Measurements from ENCODE around the gene UBA1.
A peak's percentile ranks its signal among the peaks of the same experiment; 100 is the strongest.

Gene UBA1

GRCh38 chrX:47190445-47191269 is 3.0 kb upstream of the UBA1 start:
- peak; percentile 89 for DNase-seq

- peak; percentile 58 for DNase-seq
Measured at GRCh38 chrX:47191331-47191730, 2.3 kb upstream of the UBA1 start.

DNA sequence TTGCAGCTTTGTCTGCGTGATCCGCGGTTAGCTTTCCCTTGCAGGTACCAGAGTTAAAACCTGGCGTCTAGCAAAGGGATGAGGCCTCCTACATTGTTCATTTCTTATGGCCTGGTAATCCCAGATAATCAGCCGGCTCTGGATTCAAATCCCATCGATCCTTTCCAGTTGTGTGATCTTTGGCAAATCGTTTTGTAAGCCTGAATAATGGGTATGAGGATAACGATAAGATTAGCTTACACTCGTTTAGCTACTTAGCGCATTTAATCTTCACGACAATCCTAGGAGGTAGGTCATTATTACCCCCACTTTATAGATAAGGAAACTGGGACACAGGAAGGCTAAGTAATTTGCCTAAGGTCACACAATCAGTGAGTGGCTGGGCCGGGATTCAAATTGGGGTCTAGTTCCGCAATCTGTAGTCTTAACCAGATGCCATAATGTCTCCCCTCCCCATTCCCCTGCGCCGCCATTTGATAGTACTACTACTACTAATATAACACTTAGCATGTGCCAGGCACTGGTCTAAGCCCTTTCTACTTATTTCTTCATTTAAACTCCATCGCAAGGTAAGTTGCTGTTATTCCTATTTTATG is 1.7 kb upstream of the UBA1 start:
- no peak for DNase-seq

- DNase-seq = no peak
Measured at GRCh38 chrX:47194194-47194787, 662 bp downstream of the UBA1 start.

- DNase-seq = no peak
Measured at GRCh38 chrX:47196098-47196497, 2.5 kb downstream of the UBA1 start.

GRCh38 chrX:47197526-47197925 is 3.9 kb downstream of the UBA1 start:
- no peak for DNase-seq

DNA sequence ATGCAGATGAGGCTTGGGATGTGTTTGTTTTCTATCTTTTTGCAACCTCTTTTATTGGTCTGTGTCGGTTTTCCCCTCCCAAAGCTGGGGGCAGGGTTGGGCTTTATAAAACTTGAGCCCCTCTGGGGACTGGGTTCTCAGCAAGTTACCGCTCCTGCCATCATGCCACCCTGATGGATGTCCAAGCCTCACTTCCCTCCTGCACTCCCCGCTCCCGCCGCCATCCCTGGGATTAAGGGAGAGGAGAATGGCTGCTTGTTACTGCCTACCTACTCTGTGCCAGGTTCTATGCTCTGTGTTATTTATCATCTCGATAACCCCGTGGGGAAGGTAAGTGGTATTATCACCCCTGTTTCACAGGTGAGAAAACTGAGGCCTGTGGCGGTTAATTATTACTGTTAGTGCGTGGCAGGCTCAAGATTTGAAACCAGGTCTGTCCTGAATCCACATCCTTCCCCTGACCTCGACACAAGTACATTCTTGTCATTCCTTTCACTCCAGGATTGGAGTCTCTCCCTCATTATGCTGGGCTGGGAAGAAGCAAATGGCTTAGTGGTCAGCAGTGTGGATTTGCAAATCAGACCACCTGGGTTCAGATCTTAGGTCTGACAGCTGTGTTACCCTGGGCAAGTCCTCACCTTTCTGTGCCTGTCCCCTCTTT is 4.5 kb downstream of the UBA1 start:
- DNase-seq = no peak

- DNase-seq = no peak
Measured at GRCh38 chrX:47198687-47199080, 5.1 kb downstream of the UBA1 start.

DNA sequence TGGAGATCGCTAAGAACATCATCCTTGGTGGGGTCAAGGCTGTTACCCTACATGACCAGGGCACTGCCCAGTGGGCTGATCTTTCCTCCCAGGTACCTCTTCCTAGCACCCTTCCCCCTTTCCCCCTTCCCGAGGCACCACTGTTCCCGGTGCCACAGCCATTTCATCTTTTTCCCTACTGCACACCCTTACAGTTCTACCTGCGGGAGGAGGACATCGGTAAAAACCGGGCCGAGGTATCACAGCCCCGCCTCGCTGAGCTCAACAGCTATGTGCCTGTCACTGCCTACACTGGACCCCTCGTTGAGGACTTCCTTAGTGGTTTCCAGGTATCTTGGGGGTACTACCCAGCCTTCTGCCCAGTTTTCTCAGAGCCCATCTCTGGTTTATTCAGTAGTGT is 5.7 kb downstream of the UBA1 start:
- no peak for DNase-seq

DNA sequence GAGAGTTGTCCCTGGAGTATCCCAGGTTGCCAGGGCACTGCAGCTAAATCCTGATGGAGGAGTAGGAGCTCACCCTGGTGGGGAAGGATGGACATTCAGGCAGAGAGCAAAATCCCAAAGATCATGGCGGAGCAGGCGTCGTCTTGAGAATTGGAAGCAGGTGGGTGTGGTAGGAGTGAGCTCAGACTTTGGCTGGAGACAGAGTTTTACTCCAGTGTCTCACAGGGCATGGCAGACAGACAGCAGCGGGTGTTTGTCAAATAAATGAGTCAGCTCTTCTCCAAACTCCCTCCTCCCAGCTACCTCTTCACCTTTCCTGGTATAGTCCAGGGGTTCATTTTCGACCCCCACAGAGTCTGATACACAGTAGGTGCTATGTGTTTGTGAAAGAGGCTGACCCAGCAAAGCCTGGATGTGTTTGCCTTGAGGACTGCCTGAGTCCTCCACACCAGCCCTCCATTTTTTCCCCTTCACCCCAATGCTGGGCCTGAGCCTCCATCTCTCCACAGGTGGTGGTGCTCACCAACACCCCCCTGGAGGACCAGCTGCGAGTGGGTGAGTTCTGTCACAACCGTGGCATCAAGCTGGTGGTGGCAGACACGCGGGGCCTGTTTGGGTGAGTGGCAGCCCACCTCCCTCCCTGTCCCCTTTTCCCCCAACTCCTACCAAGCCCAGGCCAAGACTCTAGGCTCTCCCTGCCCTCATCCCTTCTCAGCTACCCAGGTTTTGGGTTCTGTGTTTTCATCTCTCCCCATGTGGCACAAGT is 6.9 kb downstream of the UBA1 start:
- no peak for DNase-seq

GRCh38 chrX:47201345-47201944 is 7.8 kb downstream of the UBA1 start:
- no peak for DNase-seq

- no peak for DNase-seq
Measured at GRCh38 chrX:47202316-47202715, 8.7 kb downstream of the UBA1 start.

- no peak for DNase-seq
Measured at GRCh38 chrX:47202877-47203276, 9.2 kb downstream of the UBA1 start.

DNA sequence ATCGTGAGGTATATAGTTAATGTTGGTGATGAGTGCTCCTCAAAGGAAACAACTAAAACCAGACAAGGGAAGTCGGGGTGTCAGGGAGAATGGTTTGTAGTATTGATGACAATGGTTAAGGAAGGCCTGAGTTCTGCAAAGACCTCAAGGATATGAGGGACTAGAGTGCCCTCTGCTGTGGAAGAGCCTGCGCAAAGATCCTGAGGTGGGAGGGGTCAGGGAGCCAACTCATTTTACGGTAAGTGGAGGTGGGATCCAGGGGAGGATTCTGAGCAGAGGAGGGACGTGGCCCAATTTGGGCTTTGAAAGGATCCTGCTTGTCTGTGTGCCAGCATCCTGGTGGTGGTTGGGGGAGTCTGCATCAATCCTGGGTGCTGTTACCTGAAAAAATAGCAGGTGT is 11.3 kb downstream of the UBA1 start:
- no peak for DNase-seq

DNA sequence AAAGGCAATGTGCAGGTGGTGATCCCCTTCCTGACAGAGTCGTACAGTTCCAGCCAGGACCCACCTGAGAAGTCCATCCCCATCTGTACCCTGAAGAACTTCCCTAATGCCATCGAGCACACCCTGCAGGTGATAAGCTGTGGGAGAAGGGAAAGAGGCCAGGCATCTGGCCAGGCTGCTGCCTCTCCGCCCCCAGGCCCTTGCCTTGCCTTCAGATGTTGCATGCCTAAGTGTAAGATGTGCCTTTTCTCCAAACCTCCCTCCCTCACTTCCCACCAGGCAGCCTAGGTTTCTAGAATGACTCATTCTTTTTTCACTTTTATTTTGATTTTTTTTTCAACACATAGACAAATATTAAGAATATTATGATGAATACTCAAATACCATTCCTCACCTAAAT is 12.7 kb downstream of the UBA1 start:
- DNase-seq = no peak

- DNase-seq = no peak
Measured at GRCh38 chrX:47208108-47208507, 14.5 kb downstream of the UBA1 start.

DNA sequence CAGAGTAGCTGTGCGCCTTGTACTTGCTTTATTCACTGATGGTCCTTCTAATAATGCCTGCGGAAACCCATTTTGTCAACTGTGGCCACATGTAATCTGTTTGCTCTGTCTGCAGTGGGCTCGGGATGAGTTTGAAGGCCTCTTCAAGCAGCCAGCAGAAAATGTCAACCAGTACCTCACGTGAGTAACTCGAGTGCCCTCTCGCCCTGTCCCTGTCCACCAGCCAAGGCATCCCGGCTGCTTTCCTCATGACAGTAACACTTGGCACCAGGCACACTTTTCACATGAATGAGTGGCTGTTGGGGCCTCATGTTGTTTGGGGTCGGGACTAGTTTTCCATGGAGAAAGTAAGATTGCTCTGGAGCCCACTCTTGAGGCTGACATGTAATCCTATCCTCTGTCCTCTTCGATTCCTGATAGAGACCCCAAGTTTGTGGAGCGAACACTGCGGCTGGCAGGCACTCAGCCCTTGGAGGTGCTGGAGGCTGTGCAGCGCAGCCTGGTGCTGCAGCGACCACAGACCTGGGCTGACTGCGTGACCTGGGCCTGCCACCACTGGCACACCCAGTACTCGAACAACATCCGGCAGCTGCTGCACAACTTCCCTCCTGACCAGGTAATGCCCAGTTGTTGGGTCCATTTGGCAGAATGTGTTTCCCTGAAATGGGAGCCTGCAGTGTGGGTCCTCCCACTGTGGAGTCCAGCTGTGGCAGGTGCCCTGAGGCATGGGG is 16.0 kb downstream of the UBA1 start:
- DNase-seq = no peak

DNA sequence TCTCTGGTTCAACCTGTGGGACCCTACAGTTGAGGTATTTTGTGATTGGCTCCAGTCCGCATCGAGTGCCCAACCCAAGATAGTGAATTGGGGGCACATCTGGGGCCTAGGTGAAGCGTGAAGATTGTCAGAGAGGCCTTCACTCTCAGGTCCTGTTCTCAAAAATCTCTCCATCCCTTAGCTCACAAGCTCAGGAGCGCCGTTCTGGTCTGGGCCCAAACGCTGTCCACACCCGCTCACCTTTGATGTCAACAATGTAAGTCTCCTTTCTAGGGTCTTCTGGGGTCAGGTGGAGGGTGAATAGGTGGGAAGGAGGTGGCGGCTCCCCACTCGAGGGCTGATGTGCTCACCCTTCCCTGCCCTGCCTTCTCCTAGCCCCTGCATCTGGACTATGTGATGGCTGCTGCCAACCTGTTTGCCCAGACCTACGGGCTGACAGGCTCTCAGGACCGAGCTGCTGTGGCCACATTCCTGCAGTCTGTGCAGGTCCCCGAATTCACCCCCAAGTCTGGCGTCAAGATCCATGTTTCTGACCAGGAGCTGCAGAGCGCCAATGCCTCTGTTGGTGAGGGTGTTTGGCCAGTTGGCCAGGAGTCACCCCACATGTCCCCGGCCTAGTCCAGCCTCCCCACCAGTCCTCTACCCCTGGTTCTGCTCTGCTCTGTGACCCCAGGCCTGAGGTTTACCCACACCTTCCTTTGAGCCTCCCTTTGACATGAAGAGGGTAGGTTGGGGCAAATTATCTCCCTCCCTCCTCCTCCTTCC is 17.2 kb downstream of the UBA1 start:
- no peak for DNase-seq

DNA sequence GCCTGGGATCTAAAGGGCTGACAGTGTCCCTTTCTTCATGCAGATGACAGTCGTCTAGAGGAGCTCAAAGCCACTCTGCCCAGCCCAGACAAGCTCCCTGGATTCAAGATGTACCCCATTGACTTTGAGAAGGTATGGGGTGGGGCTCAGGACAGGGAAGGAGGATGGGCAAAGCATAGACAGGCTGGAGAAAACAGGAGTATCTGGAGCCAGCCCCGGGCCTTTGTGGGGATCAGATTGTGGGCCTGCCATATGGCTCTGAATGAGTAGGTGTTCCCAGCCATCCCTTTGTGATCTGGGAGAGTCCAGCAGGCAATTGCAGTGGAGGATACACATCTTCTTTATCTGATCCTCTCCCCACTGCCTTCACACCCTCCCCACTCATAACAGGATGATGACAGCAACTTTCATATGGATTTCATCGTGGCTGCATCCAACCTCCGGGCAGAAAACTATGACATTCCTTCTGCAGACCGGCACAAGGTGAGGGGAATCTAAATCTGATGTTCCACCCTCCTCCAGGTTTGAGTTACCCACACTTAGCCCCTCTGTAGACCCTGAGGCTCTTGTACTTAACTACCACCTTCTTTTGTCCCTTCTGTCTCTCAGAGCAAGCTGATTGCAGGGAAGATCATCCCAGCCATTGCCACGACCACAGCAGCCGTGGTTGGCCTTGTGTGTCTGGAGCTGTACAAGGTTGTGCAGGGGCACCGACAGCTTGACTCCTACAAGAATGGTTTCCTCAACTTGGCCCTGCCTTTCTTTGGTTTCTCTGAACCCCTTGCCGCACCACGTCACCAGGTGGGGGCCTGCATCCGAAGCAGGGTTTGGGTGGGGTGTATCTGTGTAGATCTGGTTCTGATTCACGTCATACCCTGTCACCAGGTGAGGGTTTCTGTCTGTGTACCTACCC is 19.0 kb downstream of the UBA1 start:
- DNase-seq = no peak
